HepG2 (cell line): ENCODE measurements around the gene PDHX. TPM values are rescaled to one million over a fixed set of nuclear protein-coding genes. Genes with fewer than 3 reads are reported as not detected.
A peak's percentile ranks its signal among the peaks of the same experiment; 100 is the strongest.

Source experiments
- ADNP ChIP-seq: sonication (generic); formaldehyde crosslinking; IDR thresholded peaks from 2 replicates; pipeline ENCODE4 v1.4.0; 2020; ENCODE audit warnings: missing genetic modification reagents
- AFF4 ChIP-seq: sonication (generic); formaldehyde crosslinking; IDR thresholded peaks from 2 replicates; pipeline ENCODE4 v1.4.0; 2020; ENCODE audit warnings: missing genetic modification reagents
- ELK4 ChIP-seq: sonication (generic); formaldehyde crosslinking; IDR thresholded peaks from 2 replicates; pipeline ENCODE4 v1.9.0; 2021; ENCODE audit warnings: missing genetic modification reagents, borderline replicate concordance
- ETV5 ChIP-seq: IDR thresholded peaks from 2 replicates; pipeline ENCODE4 v1.6.1; 2018; ENCODE audit warnings: missing biosample characterization, missing genetic modification reagents, inconsistent platforms, borderline replicate concordance
- GABPA ChIP-seq, 2 experiments: IDR thresholded peaks; 2 replicates each; pipeline ENCODE4 v1.6.1; 2011 to 2016; ENCODE audit warnings: low read depth in 2 of 2, low read length in 1 of 2, missing biosample characterization in 1 of 2, missing genetic modification characterization in 1 of 2
- HNRNPH1 ChIP-seq: fragments of 200-400 bp; formaldehyde crosslinking; optimal IDR thresholded peaks from 2 replicates; pipeline ENCODE3; 2017; ENCODE audit warnings: mild to moderate bottlenecking, low read depth, low read length
- PLRG1 ChIP-seq: fragments of 450-650 bp; conservative IDR thresholded peaks from 2 replicates; pipeline ENCODE4 v1.6.1; 2016
- PPARG ChIP-seq: conservative IDR thresholded peaks from 2 replicates; pipeline ENCODE4 v1.6.1; 2016; ENCODE audit warnings: missing biosample characterization, missing genetic modification reagents
- SETDB1 ChIP-seq: sonication (generic); formaldehyde crosslinking; IDR thresholded peaks from 2 replicates; pipeline ENCODE4 v1.5.1; 2020; ENCODE audit warnings: missing genetic modification reagents, mild to moderate bottlenecking, borderline replicate concordance
- SMAD1 ChIP-seq: sonication (generic); formaldehyde crosslinking; IDR thresholded peaks from 2 replicates; pipeline ENCODE4 v1.4.0; 2020; ENCODE audit warnings: missing genetic modification reagents, low read depth, mild to moderate bottlenecking, borderline replicate concordance
- SMARCE1 ChIP-seq: fragments of 450-650 bp; IDR thresholded peaks from 2 replicates; pipeline ENCODE4 v1.6.1; 2017; ENCODE audit warnings: borderline replicate concordance
- SRY ChIP-seq: sonication (generic); formaldehyde crosslinking; IDR thresholded peaks from 2 replicates; pipeline ENCODE4 v1.8.0; 2022; ENCODE audit warnings: mild to moderate bottlenecking, missing genetic modification reagents
- ZBTB42 ChIP-seq: sonication (generic); formaldehyde crosslinking; IDR thresholded peaks from 2 replicates; pipeline ENCODE4 v1.5.0; 2020; ENCODE audit warnings: mild to moderate bottlenecking, missing genetic modification reagents
- ZBTB49 ChIP-seq: sonication (generic); formaldehyde crosslinking; IDR thresholded peaks from 2 replicates; pipeline ENCODE4 v1.4.0; 2020; ENCODE audit warnings: missing genetic modification reagents, borderline replicate concordance
- ZNF24 ChIP-seq: fragments of 450-650 bp; IDR thresholded peaks from 2 replicates; pipeline ENCODE4 v1.6.1; 2017; ENCODE audit warnings: antibody characterized with exemption, mild to moderate bottlenecking
- ZNF354B ChIP-seq: sonication (generic); formaldehyde crosslinking; IDR thresholded peaks from 2 replicates; pipeline ENCODE4 v1.8.0; 2022; ENCODE audit warnings: mild to moderate bottlenecking, missing genetic modification reagents
- ZNF430 ChIP-seq: sonication (generic); formaldehyde crosslinking; IDR thresholded peaks from 2 replicates; pipeline ENCODE4 v1.9.0; 2021; ENCODE audit warnings: mild to moderate bottlenecking, missing genetic modification reagents
- ZNF432 ChIP-seq: sonication (generic); formaldehyde crosslinking; IDR thresholded peaks from 2 replicates; pipeline ENCODE4 v1.5.0; 2020; ENCODE audit warnings: missing genetic modification reagents, mild to moderate bottlenecking, borderline replicate concordance
- ZNF552 ChIP-seq: sonication (generic); formaldehyde crosslinking; IDR thresholded peaks from 2 replicates; pipeline ENCODE4 v1.9.0; 2022; ENCODE audit warnings: missing genetic modification reagents, mild to moderate bottlenecking, borderline replicate concordance
- ZNF589 ChIP-seq: sonication (generic); formaldehyde crosslinking; conservative IDR thresholded peaks from 2 replicates; pipeline ENCODE4 v1.8.0; 2022; ENCODE audit warnings: mild to moderate bottlenecking, moderate library complexity, missing genetic modification reagents
- ZNF713 ChIP-seq: sonication (generic); formaldehyde crosslinking; IDR thresholded peaks from 2 replicates; pipeline ENCODE4 v1.4.0; 2020; ENCODE audit warnings: mild to moderate bottlenecking, missing genetic modification reagents
- ZNF724P ChIP-seq: sonication (generic); formaldehyde crosslinking; IDR thresholded peaks from 2 replicates; pipeline ENCODE4 v1.8.0; 2022; ENCODE audit warnings: missing genetic modification reagents, borderline replicate concordance
- ZSCAN22 ChIP-seq: sonication (generic); formaldehyde crosslinking; IDR thresholded peaks from 2 replicates; pipeline ENCODE4 v1.4.0; 2020; ENCODE audit warnings: mild to moderate bottlenecking, missing genetic modification reagents
- polyA plus RNA-seq, 8 experiments: library from polyadenylated mRNA; depleted of rRNA in 3 of 8; stranded (reverse) in 7 of 8; unstranded in 1 of 8; fragments of >200 nt; fragmentation: Illumina TruSeq in 4 of 8; extraction: Trizol in 4 of 8; gene quantifications; 2 replicates each; pipeline versions ENCODE4 v1.2.1 to v1.2.3, GENCODE V29; 2011 to 2016; ENCODE audit warnings: low read depth in 4 of 8, missing spikeins in 1 of 8, mixed read lengths in 1 of 8; ENCODE audit not compliant: insufficient read depth in 1 of 8
- total RNA-seq, 5 experiments: library from RNA; depleted of rRNA; stranded (reverse); fragments of >200 nt; fragmentation: Illumina TruSeq; extraction: Trizol; gene quantifications; 2 replicates each; pipeline ENCODE4 v1.2.3, GENCODE V29; 2016; ENCODE audit warnings: low read depth in 1 of 5

The PDHX gene
- total and polyA plus RNA-seq, 2 of the 13 experiments (the other 11 are each of a cell fraction or from before 2014, with no cell fraction given): 41.0 to 73.8 TPM

GRCh38 chr11:34929794-34930763 lies 13.7 kb downstream of the PDHX start (continued):
- TF ChIP-seq PLRG1 (no peak), ADNP (CRISPR knock-in tag) (no peak), ZNF713 (CRISPR knock-in tag) (no peak), ETV5 (peak; percentile 93), ZNF430 (peak; percentile 92), ZNF724P (CRISPR knock-in tag) (peak; percentile 80), SRY (peak; percentile 29; the same call in 1 of the 2 replicates), ZSCAN22 (CRISPR knock-in tag) (no peak), SETDB1 (no peak), ZNF589 (no peak; the same call in 1 of the 2 replicates), AFF4 (no peak), SMARCE1 (no peak), ZNF354B (no peak), ELK4 (no peak), ZNF24 (no peak), GABPA (IDR thresholded peaks at IDR 0.05; ENCODE audit: low read depth, low read length) (no peak), GABPA (CRISPR knock-in tag; IDR thresholded peaks at IDR 0.05; ENCODE audit: low read depth) (peak; percentile 53; the same call in 1 of the 2 replicates), HNRNPH1 (no peak), ZBTB49 (no peak), ZNF432 (no peak), ZBTB42 (CRISPR knock-in tag) (no peak), ZNF552 (CRISPR knock-in tag) (no peak), PPARG (CRISPR knock-in tag) (peak; percentile 71; the same call in 1 of the 2 replicates), SMAD1 (CRISPR knock-in tag) (no peak)
